Measurements from ENCODE around the gene KLHL40. TPM values are rescaled to one million over a fixed set of nuclear protein-coding genes. Genes with fewer than 3 reads are reported as not detected.

KLHL40 gene
- total and polyA plus RNA-seq, 9 of the 15 experiments (the other 6 are each of a cell fraction or from before 2014, with no cell fraction given): not detected

- TF ChIP-seq ZBTB40 (IDR thresholded peaks at IDR 0.05) (no peak), ZBTB40 (CRISPR knock-in tag; IDR thresholded peaks at IDR 0.05) (0 out of 2 replicates have a peak, but pooled peaks have one; percentile 41), DMBX1 (CRISPR knock-in tag; IDR thresholded peaks at IDR 0.05; ENCODE audit: borderline replicate concordance) (peak; percentile 61; the same call in 1 of the 2 replicates), PBX2 (CRISPR knock-in tag; IDR thresholded peaks at IDR 0.05; ENCODE audit: low read depth) (no peak), PBX2 (tag; conservative IDR thresholded peaks at IDR 0.05; ENCODE audit: low read depth) (no peak), NR2F6 (CRISPR knock-in tag; IDR thresholded peaks at IDR 0.05) (no peak), BCOR (IDR thresholded peaks at IDR 0.05) (no peak), RBBP5 (IDR thresholded peaks at IDR 0.05; ENCODE audit: borderline replicate concordance, insufficient read depth, low read length, poor library complexity, severe bottlenecking) (no peak), BDP1 (IDR thresholded peaks at IDR 0.05; ENCODE audit: insufficient read depth, insufficient read length) (no peak), ZBTB9 (CRISPR knock-in tag; IDR thresholded peaks at IDR 0.05) (no peak), ZNF311 (CRISPR knock-in tag; IDR thresholded peaks at IDR 0.05) (0 out of 2 replicates have a peak, but pooled peaks have one; percentile 32), E2F4 (CRISPR knock-in tag; IDR thresholded peaks at IDR 0.05; ENCODE audit: low read depth) (peak; percentile 57)
These were observed 16.2 kb downstream of the KLHL40 start (continued) for GRCh38 chr3:42701371-42702065.
